Calu3 (cell line): ENCODE measurements around the gene FAM240B. TPM values are rescaled to one million over a fixed set of nuclear protein-coding genes. Genes with fewer than 3 reads are reported as not detected.

ENCODE experiments used
- Bru-seq: library from RNA; stranded (reverse); fragments of 400-500 nt; gene quantifications from one replicate; lab custom pipeline; 2021; lab: Mats Ljungman, UMichigan
- BruChase-seq, 2 experiments: library from RNA; stranded (reverse); fragments of 400-500 nt; gene quantifications; one replicate each; lab custom pipeline; 2021; lab: Mats Ljungman, UMichigan
- BruUV-seq: library from RNA; stranded (reverse); fragments of 400-500 nt; replicated peaks from 2 replicates; lab custom pipeline; 2021; lab: Mats Ljungman, UMichigan
- CTCF ChIA-PET: fragments of 300-600 bp; sonication (Branson Sonifier 250); formaldehyde crosslinking; loops from one replicate; lab custom pipeline; 2022; ENCODE audit warnings: antibody characterized with exemption; lab: Charles Lee
- DNase-seq: peaks from one replicate; pipeline ENCODE4 v3.0.0; 2022
- H3K27ac Mint-ChIP-seq: one replicate; pipeline ENCODE4 v1.8.0; 2022; ENCODE audit warnings: mixed read lengths; ENCODE audit not compliant: unreplicated experiment
- H3K27me3 Mint-ChIP-seq: one replicate; pipeline ENCODE4 v1.8.0; 2022; ENCODE audit warnings: mixed read lengths; ENCODE audit not compliant: unreplicated experiment
- H3K36me3 Mint-ChIP-seq: one replicate; pipeline ENCODE4 v1.8.0; 2022; ENCODE audit warnings: mild to moderate bottlenecking, moderate library complexity, mixed read lengths; ENCODE audit not compliant: insufficient read depth, unreplicated experiment
- H3K4me1 Mint-ChIP-seq: one replicate; pipeline ENCODE4 v1.8.0; 2022; ENCODE audit warnings: mild to moderate bottlenecking, low read depth, mixed read lengths; ENCODE audit not compliant: unreplicated experiment
- H3K4me3 Mint-ChIP-seq: one replicate; pipeline ENCODE4 v1.8.0; 2022; ENCODE audit warnings: mild to moderate bottlenecking, low read depth, moderate library complexity, mixed read lengths; ENCODE audit not compliant: unreplicated experiment
- H3K9me3 Mint-ChIP-seq: one replicate; pipeline ENCODE4 v1.8.0; 2022; ENCODE audit warnings: low read depth, mixed read lengths; ENCODE audit not compliant: unreplicated experiment
- CTCF ChIP-seq: fragments of 200-600 bp; IDR thresholded peaks from one replicate; pipeline ENCODE4 v1.8.0; 2022; ENCODE audit warnings: antibody characterized with exemption; ENCODE audit not compliant: unreplicated experiment
- intact Hi-C: fragments of 100-400 bp; cut with micrococcal nuclease; formaldehyde crosslinking; loops from one replicate; pipeline ENCODE4 v1.10.0; 2022; ENCODE audit not compliant: unreplicated experiment
- long read RNA-seq: library from polyadenylated mRNA; stranded (forward); transcript quantifications from one replicate; pipeline ENCODE4 v2.0.0, GENCODE V29; 2022
- total RNA-seq: library from RNA; stranded (reverse); gene quantifications from 2 replicates; pipeline ENCODE4 v1.2.3, GENCODE V29; 2022

FAM240B gene
- total RNA-seq (not detected in 2 replicates), Bru-seq, nascent RNA (not detected), BruChase-seq, experiment 1, labeled RNA remaining after a 6-hour chase (not detected), BruChase-seq, experiment 2, labeled RNA remaining after a 2-hour chase (not detected)
- long read RNA-seq = 0 reads

- H3K9me3 Mint-ChIP-seq = no peaks in the 10 kb centered on the region
Measured at GRCh38 chr9:38720083-38720745, at the start of gene FAM240B. FAM240B (minus strand) TSS chr9:38720133; CDS start chr9:38703999, 16,134 bp downstream.

DNA sequence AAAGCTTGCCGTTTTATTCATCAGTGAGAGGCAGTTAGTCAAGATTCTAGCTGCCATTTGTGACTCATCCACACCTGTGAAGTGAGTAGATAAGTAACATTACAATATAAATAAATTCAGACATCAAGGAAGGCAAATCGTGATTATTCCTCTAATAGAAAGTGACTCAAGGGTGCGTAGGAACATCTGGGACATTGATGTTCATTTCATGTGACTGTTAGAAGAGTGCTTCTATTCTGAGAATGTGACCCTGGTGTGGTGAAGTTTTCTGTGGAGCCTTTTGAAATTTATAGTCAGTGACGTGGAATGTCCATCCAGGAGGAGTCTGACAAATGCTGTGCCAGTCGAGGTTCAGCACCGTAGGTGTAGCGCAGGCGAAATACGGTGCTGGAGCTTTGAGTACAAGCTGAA is 48.4 kb upstream of the FAM240B start:
- no peaks in the 10 kb centered on the region for H3K4me1 Mint-ChIP-seq
- H3K36me3 Mint-ChIP-seq = no peaks in the 10 kb centered on the region
- H3K27ac Mint-ChIP-seq = no peak overlapping the region
- no peak for TF ChIP-seq CTCF
- no peaks in the 10 kb centered on the region for H3K9me3 Mint-ChIP-seq
- H3K27me3 Mint-ChIP-seq = no peaks in the 10 kb centered on the region
- no peak overlapping the region for H3K4me3 Mint-ChIP-seq
- intact Hi-C loops = no loop called here
- CTCF ChIA-PET = no interaction called here
- DNase-seq = no peak
- BruUV-seq = no TSS peak

More at GRCh38 chr9:38720083-38720745, at the start of gene FAM240B:
- CTCF ChIA-PET = no interaction called here
- no TSS peak for BruUV-seq
- no peak for DNase-seq
- Mint-ChIP-seq H3K27ac (no peak within 1 kb of the TSS), H3K36me3 (no peaks in the 10 kb centered on the region), H3K4me3 (no peak within 1 kb of the TSS), H3K4me1 (no peaks in the 10 kb centered on the region), H3K27me3 (no peaks in the 10 kb centered on the region)
- no peak for TF ChIP-seq CTCF
- intact Hi-C loops = no loop called here

- no TSS peak for BruUV-seq
- TF ChIP-seq CTCF = no peak
- CTCF ChIA-PET = no interaction called here
- Mint-ChIP-seq H3K9me3 (no peaks in the 10 kb centered on the region), H3K4me1 (no peaks in the 10 kb centered on the region), H3K4me3 (no peak overlapping the region), H3K27ac (no peak overlapping the region), H3K27me3 (no peaks in the 10 kb centered on the region), H3K36me3 (no peaks in the 10 kb centered on the region)
- no peak for DNase-seq
- intact Hi-C loops = no loop called here
Measured at GRCh38 chr9:38765101-38765500, 45.2 kb upstream of the FAM240B start.

DNA sequence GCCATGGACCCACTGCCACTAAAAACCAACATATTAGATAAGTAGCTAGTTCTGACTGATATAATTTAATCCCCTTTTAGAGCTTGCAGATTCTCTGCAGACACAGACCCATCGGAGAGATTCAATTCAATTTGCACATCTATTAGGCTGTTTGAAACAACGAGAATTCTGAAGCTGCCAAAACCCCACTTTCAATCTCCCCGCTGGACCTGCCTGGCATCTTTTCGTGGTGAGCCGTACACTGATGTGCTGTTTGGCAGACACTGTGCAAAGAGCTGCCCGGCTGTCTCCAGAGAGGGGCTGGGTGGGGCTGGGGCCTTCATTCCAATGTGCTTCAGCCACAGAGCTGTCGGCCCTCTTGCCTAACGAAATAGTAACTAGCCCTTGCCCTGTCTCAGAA is 42.1 kb upstream of the FAM240B start:
- no peaks in the 10 kb centered on the region for H3K4me1 Mint-ChIP-seq
- no peak overlapping the region for H3K4me3 Mint-ChIP-seq
- no peak for DNase-seq
- CTCF ChIA-PET = no interaction called here
- intact Hi-C loops = no loop called here
- no peak for TF ChIP-seq CTCF
- no peaks in the 10 kb centered on the region for H3K27me3 Mint-ChIP-seq
- H3K9me3 Mint-ChIP-seq = no peaks in the 10 kb centered on the region
- no peaks in the 10 kb centered on the region for H3K36me3 Mint-ChIP-seq
- H3K27ac Mint-ChIP-seq = no peak overlapping the region
- BruUV-seq = no TSS peak
